ENCODE results near the gene PAK5. TPM values are rescaled to one million over a fixed set of nuclear protein-coding genes. Genes with fewer than 3 reads are reported as not detected.

PAK5 gene
- total and polyA plus RNA-seq, 4 donors, result 0.02 to 0.17 (median 0.04) TPM; not detected in 1

GRCh38 chr20:9741996-9742395 lies 96.9 kb downstream of the PAK5 start:
- DNase-seq (ENCODE audit: low spot score), result no peak
- Histone ChIP-seq H3K27ac (ENCODE audit: low read depth in 1 of 2, low read length in 2 of 2) (no peak overlapping the region), H3K9ac (ENCODE audit: low read depth in 1 of 2, low read length in 2 of 2) (no peak overlapping the region), H3K36me3 (ENCODE audit: control insufficient read depth in 4 of 4, insufficient read depth in 3 of 4, low read depth in 1 of 4, low read length in 3 of 4) (no peaks in the 10 kb centered on the region), H3K4me3 (ENCODE audit: low read depth in 1 of 3, low read length in 3 of 3) (no peak overlapping the region), H3K9me3 (ENCODE audit: control insufficient read depth in 4 of 4, low read length in 3 of 4) (peaks cover 0 to 4% (median 0%) of the 10 kb centered on the region in 4 donors), H3K4me1 (ENCODE audit: control insufficient read depth in 4 of 4, insufficient read depth in 4 of 4, low read length in 3 of 4) (no peaks in the 10 kb centered on the region), H3K27me3 (ENCODE audit: control insufficient read depth in 4 of 4, insufficient read depth in 4 of 4, low read length in 3 of 4) (no peaks in the 10 kb centered on the region)
- TF ChIP-seq ZBTB33 (IDR thresholded peaks at IDR 0.05), result no peak
- no peak for TF ChIP-seq GABPA (IDR thresholded peaks at IDR 0.05 in 1 of 2, conservative IDR thresholded peaks at IDR 0.05 in 1 of 2)
- no peak for TF ChIP-seq EGR1 (IDR thresholded peaks at IDR 0.05; ENCODE audit: low read depth in 2 of 2)
- no peak for TF ChIP-seq REST (IDR thresholded peaks at IDR 0.05)
- no peak for TF ChIP-seq RXRA (IDR thresholded peaks at IDR 0.05)
- no peak for TF ChIP-seq FOXA1 (IDR thresholded peaks at IDR 0.05)
- no peak for TF ChIP-seq HNF4A (conservative IDR thresholded peaks at IDR 0.05)
- no peak for TF ChIP-seq SP1 (IDR thresholded peaks at IDR 0.05)
- TF ChIP-seq NR2F2 (IDR thresholded peaks at IDR 0.05), result no peak
- no peak for TF ChIP-seq CTCF (IDR thresholded peaks at IDR 0.05; ENCODE audit: low read depth, low read length, missing input control)
- no peak for TF ChIP-seq JUND (IDR thresholded peaks at IDR 0.05)
- TF ChIP-seq FOXA2 (IDR thresholded peaks at IDR 0.05), result no peak
- no peak for TF ChIP-seq TAF1 (conservative IDR thresholded peaks at IDR 0.05)
- WGBS, result 73% methylated on average over 3 of the region's 3 CpGs

- DNase-seq (ENCODE audit: low spot score), result no peak
- Histone ChIP-seq H3K9ac (ENCODE audit: low read depth in 1 of 2, low read length in 2 of 2) (no peak overlapping the region), H3K9me3 (ENCODE audit: control insufficient read depth in 4 of 4, low read length in 3 of 4) (peaks cover 0 to 4% (median 0%) of the 10 kb centered on the region in 4 donors), H3K4me3 (ENCODE audit: low read depth in 1 of 3, low read length in 3 of 3) (no peak overlapping the region), H3K27ac (ENCODE audit: low read depth in 1 of 2, low read length in 2 of 2) (no peak overlapping the region), H3K4me1 (ENCODE audit: control insufficient read depth in 4 of 4, insufficient read depth in 4 of 4, low read length in 3 of 4) (no peaks in the 10 kb centered on the region), H3K36me3 (ENCODE audit: control insufficient read depth in 4 of 4, insufficient read depth in 3 of 4, low read depth in 1 of 4, low read length in 3 of 4) (no peaks in the 10 kb centered on the region), H3K27me3 (ENCODE audit: control insufficient read depth in 4 of 4, insufficient read depth in 4 of 4, low read length in 3 of 4) (no peaks in the 10 kb centered on the region)
- no peak for TF ChIP-seq EGR1 (IDR thresholded peaks at IDR 0.05; ENCODE audit: low read depth in 2 of 2)
- TF ChIP-seq MAX (IDR thresholded peaks at IDR 0.05), result no peak
- WGBS, result 74% methylated on average over 5 of the region's 5 CpGs
Observed at GRCh38 chr20:9740486-9740885, 98.4 kb downstream of the PAK5 start.
